Neural progenitor cell (in vitro differentiated cells): ENCODE results near the gene FLT3LG. TPM values are rescaled to one million over a fixed set of nuclear protein-coding genes. Genes with fewer than 3 reads are reported as not detected.
A peak's percentile ranks its signal among the peaks of the same experiment; 100 is the strongest.

Experiments used
- DNase-seq: peaks from one replicate; pipeline ENCODE4 v3.0.0-alpha.2; 2016; ENCODE audit warnings: low spot score
- H2AFZ ChIP-seq: fragments of 200-600 bp; sonication (generic); replicated peaks from 2 replicates; pipeline ENCODE4 v1.6.1; 2016; ENCODE audit warnings: antibody characterized with exemption
- H3F3A ChIP-seq: fragments of 200-600 bp; sonication (generic); 2 replicates; pipeline ENCODE4 v1.6.1; 2016; ENCODE audit warnings: antibody characterized with exemption, low read depth
- H3K27ac ChIP-seq: fragments of 200-600 bp; sonication (generic); 2 replicates; pipeline ENCODE4 v1.5.1; 2016; ENCODE audit warnings: mild to moderate bottlenecking
- H3K27me3 ChIP-seq: fragments of 200-600 bp; sonication (generic); 2 replicates; pipeline ENCODE4 v1.6.1; 2016; ENCODE audit warnings: mild to moderate bottlenecking, moderate library complexity
- H3K36me3 ChIP-seq: fragments of 200-600 bp; sonication (generic); 2 replicates; pipeline ENCODE4 v1.5.1; 2016
- H3K4me1 ChIP-seq: fragments of 200-600 bp; sonication (generic); 2 replicates; pipeline ENCODE4 v1.6.1; 2016; ENCODE audit warnings: mixed run types
- H3K4me2 ChIP-seq: fragments of 200-600 bp; sonication (generic); 2 replicates; pipeline ENCODE4 v1.6.1; 2016
- H3K4me3 ChIP-seq: fragments of 200-600 bp; sonication (generic); 2 replicates; pipeline ENCODE4 v1.5.1; 2016
- H3K79me2 ChIP-seq: fragments of 200-600 bp; sonication (generic); 2 replicates; pipeline ENCODE4 v1.6.1; 2016; ENCODE audit warnings: low read depth
- H3K9ac ChIP-seq: fragments of 200-600 bp; sonication (generic); 2 replicates; pipeline ENCODE4 v1.6.1; 2016
- H3K9me3 ChIP-seq: fragments of 200-600 bp; sonication (generic); 2 replicates; pipeline ENCODE4 v1.5.1; 2016; ENCODE audit warnings: low read depth
- H4K20me1 ChIP-seq: fragments of 200-600 bp; sonication (generic); 2 replicates; pipeline ENCODE4 v1.6.1; 2016; ENCODE audit warnings: low read depth
- H3K27ac Mint-ChIP-seq: 3 replicates; pipeline ENCODE4 v1.8.0; 2021; ENCODE audit warnings: mixed read lengths
- H3K27me3 Mint-ChIP-seq: 2 replicates; pipeline ENCODE4 v1.8.0; 2022; ENCODE audit warnings: low read depth, mild to moderate bottlenecking, inconsistent platforms, moderate library complexity, mixed read lengths; ENCODE audit not compliant: insufficient read depth
- H3K36me3 Mint-ChIP-seq: 3 replicates; pipeline ENCODE4 v1.8.0; 2021; ENCODE audit warnings: mixed read lengths
- H3K4me1 Mint-ChIP-seq: 3 replicates; pipeline ENCODE4 v1.8.0; 2021; ENCODE audit warnings: mixed read lengths
- H3K4me3 Mint-ChIP-seq: 3 replicates; pipeline ENCODE4 v1.8.0; 2021; ENCODE audit warnings: mild to moderate bottlenecking, moderate library complexity, mixed read lengths
- H3K9me3 Mint-ChIP-seq: 3 replicates; pipeline ENCODE4 v1.8.0; 2020; ENCODE audit warnings: mixed read lengths
- EZH2 ChIP-seq: fragments of 200-600 bp; sonication (generic); IDR thresholded peaks from 2 replicates; pipeline ENCODE4 v1.6.1; 2017; ENCODE audit warnings: antibody characterized with exemption, mild to moderate bottlenecking, moderate library complexity
- EZH2phosphoT487 ChIP-seq: fragments of 200-600 bp; sonication (generic); IDR thresholded peaks from 2 replicates; pipeline ENCODE4 v1.6.1; 2017; ENCODE audit warnings: antibody characterized with exemption
- total RNA-seq: library from RNA; depleted of rRNA; stranded (reverse); fragments of >200 nt; gene quantifications from 2 replicates; pipeline ENCODE4 v1.2.3, GENCODE V29; 2015; ENCODE audit warnings: low replicate concordance
- TF ChIP-seq, protein P1 (sequence below): fragments of 200-600 bp; sonication (generic); IDR thresholded peaks from 2 replicates; pipeline ENCODE4 v1.5.1; 2017; ENCODE audit warnings: antibody characterized with exemption, mild to moderate bottlenecking

The FLT3LG gene
- total RNA-seq, 1 donor from 2014 or later = 0.24 TPM

DNA sequence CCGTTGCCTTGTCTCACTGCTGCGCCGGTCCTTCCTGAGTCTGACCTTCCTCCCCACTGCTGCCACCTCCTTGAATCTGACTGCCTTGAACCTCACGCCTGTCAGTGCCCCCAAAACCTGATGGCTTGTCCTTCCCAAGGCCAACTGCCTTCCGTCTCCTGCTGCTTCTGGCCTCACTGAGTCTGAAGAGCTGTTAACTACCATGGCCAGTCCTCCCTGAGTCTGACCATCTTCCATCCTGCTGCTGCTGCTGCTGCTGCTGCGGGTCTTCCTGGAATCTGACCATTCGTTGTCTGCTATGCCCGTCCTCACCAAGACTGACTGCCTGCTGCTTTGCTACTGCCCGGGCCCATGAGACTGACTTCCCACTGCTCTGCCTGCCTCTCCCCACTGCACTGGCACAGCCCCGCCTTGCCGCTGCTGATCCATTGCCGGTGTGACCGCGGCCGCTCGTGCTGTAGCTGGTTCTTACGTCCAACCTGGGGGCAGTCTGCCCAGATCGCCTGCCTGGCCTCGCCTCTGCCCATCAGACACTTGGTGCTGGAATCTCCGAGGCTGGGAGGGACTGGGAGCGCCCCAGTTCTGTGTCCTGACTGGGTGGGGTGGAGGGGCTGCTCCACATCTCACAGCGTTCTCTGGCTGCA is 50.9 kb downstream of the FLT3LG start:
- Histone ChIP-seq H3K9me3 (no peaks in the 10 kb centered on the region), H3K27ac (no peak overlapping the region), H3K27me3 (peaks cover 7% of the 10 kb centered on the region), H3K9ac (no peak overlapping the region), H3K4me3 (no peak overlapping the region), H3K4me2 (no peak overlapping the region), H3K79me2 (no peaks in the 10 kb centered on the region), H3K36me3 (no peaks in the 10 kb centered on the region), H2AFZ (no peak overlapping the region), H3K4me1 (no peaks in the 10 kb centered on the region), H4K20me1 (no peaks in the 10 kb centered on the region), H3F3A (peaks cover 13% of the 10 kb centered on the region)
- Mint-ChIP-seq H3K27me3 (peaks cover 15% of the 10 kb centered on the region), H3K4me1 (peaks cover 7% of the 10 kb centered on the region), H3K36me3 (peaks cover 7% of the 10 kb centered on the region), H3K27ac (no peak overlapping the region), H3K4me3 (no peak overlapping the region), H3K9me3 (no peaks in the 10 kb centered on the region)
- DNase-seq = no peak
- TF ChIP-seq, protein P1, sequence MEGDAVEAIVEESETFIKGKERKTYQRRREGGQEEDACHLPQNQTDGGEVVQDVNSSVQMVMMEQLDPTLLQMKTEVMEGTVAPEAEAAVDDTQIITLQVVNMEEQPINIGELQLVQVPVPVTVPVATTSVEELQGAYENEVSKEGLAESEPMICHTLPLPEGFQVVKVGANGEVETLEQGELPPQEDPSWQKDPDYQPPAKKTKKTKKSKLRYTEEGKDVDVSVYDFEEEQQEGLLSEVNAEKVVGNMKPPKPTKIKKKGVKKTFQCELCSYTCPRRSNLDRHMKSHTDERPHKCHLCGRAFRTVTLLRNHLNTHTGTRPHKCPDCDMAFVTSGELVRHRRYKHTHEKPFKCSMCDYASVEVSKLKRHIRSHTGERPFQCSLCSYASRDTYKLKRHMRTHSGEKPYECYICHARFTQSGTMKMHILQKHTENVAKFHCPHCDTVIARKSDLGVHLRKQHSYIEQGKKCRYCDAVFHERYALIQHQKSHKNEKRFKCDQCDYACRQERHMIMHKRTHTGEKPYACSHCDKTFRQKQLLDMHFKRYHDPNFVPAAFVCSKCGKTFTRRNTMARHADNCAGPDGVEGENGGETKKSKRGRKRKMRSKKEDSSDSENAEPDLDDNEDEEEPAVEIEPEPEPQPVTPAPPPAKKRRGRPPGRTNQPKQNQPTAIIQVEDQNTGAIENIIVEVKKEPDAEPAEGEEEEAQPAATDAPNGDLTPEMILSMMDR = no peak
- TF ChIP-seq EZH2phosphoT487 = no peak
- TF ChIP-seq EZH2 = no peak

DNA sequence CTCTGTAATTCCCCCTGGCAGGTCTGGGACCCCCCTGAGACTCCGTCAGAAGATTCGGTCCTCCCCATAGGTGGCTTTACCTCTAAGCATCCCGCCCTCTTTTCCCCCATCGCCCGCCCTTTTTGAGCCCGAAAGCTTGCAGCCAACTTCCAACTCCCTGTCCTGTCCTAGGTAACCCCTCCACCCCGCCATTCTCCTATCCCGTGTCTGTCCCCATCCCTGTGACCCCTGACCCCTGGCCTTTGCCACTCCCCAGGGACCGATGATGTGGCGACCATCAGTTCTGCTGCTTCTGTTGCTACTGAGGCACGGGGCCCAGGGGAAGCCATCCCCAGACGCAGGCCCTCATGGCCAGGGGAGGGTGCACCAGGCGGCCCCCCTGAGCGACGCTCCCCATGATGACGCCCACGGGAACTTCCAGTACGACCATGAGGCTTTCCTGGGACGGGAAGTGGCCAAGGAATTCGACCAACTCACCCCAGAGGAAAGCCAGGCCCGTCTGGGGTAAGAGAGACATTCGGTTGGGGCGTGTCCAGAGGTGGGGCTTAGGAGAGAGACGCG is 54.3 kb downstream of the FLT3LG start:
- no peaks in the 10 kb centered on the region for H3K36me3 ChIP-seq
- peak overlapping the region; percentile 31 for H3K4me3 ChIP-seq
- H3K27ac ChIP-seq = no peak overlapping the region
- no peak for DNase-seq
- peaks cover 7% of the 10 kb centered on the region for H3K27me3 ChIP-seq
- peaks cover 8% of the 10 kb centered on the region for H3K36me3 Mint-ChIP-seq
- peak overlapping the region; percentile 64 for H3K4me2 ChIP-seq
- TF ChIP-seq, protein P1 = no peak
- TF ChIP-seq EZH2phosphoT487 = no peak
- TF ChIP-seq EZH2 = no peak
- no peak overlapping the region for H2AFZ ChIP-seq
- no peaks in the 10 kb centered on the region for H3K9me3 ChIP-seq
- peaks cover 24% of the 10 kb centered on the region for H3K27me3 Mint-ChIP-seq
- H4K20me1 ChIP-seq = peaks cover 10% of the 10 kb centered on the region
- H3F3A ChIP-seq = peaks cover 17% of the 10 kb centered on the region
- no peak overlapping the region for H3K9ac ChIP-seq
- H3K79me2 ChIP-seq = no peaks in the 10 kb centered on the region
- peak overlapping the region; percentile 79 for H3K4me3 Mint-ChIP-seq
- H3K4me1 Mint-ChIP-seq = peaks cover 13% of the 10 kb centered on the region
- peaks cover 3% of the 10 kb centered on the region for H3K4me1 ChIP-seq
- no peak overlapping the region for H3K27ac Mint-ChIP-seq
- H3K9me3 Mint-ChIP-seq = no peaks in the 10 kb centered on the region

DNA sequence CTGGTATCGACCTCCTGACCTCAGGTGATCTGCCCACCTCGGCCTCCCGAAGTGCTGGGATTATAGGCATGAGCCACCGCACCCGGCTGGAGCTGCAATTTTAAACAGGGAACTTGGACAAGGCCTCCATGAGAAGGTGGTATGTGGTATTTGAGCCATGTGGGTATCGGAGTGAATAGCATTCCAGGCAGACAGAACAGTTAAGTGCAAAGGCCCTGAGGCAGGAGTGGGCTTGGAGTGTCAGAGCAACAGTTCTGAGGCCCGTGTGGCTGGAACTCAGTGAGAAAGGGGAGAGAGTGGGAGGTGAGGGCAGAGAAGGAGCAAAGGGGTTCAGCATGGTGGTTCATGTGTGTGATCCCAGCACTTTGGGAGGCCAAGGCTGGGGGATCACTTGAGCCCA is 56.7 kb downstream of the FLT3LG start:
- Mint-ChIP-seq H3K4me3 (peak overlapping the region; percentile 42), H3K4me1 (peaks cover 25% of the 10 kb centered on the region), H3K27me3 (peaks cover 26% of the 10 kb centered on the region), H3K27ac (no peak overlapping the region), H3K9me3 (no peaks in the 10 kb centered on the region), H3K36me3 (peaks cover 8% of the 10 kb centered on the region)
- Histone ChIP-seq H3K36me3 (no peaks in the 10 kb centered on the region), H3K9me3 (no peaks in the 10 kb centered on the region), H3K79me2 (no peaks in the 10 kb centered on the region), H3K4me3 (no peak overlapping the region), H3K27ac (no peak overlapping the region), H2AFZ (no peak overlapping the region), H3K9ac (no peak overlapping the region), H3F3A (peaks cover 22% of the 10 kb centered on the region), H4K20me1 (peaks cover 22% of the 10 kb centered on the region), H3K4me2 (no peak overlapping the region), H3K4me1 (peaks cover 4% of the 10 kb centered on the region), H3K27me3 (peaks cover 20% of the 10 kb centered on the region)
- TF ChIP-seq EZH2 (no peak), EZH2phosphoT487 (no peak)
- TF ChIP-seq, protein P1 = no peak
- no peak for DNase-seq
